Suprapubic skin (tissue), 4 donors: ENCODE data around the gene SFRP5.

Experiments used
- POLR2A ChIP-seq, 2 donors: fragments of 450-650 bp; IDR thresholded peaks; one replicate each; pipeline ENCODE4 v1.6.1; 2017; ENCODE audit warnings: antibody characterized with exemption in 2 of 2, mild to moderate bottlenecking in 2 of 2, moderate library complexity in 2 of 2
- POLR2AphosphoS5 ChIP-seq, 3 donors: sonication (generic); formaldehyde crosslinking; IDR thresholded peaks; one replicate each; pipeline ENCODE4 v1.6.1; 2017; ENCODE audit warnings: antibody characterized with exemption in 3 of 3
- TF ChIP-seq, protein P1 (sequence below), 2 donors: fragments of 200-600 bp in 1 of 2; fragments of 450-650 bp in 1 of 2; sonication (generic) in 1 of 2; IDR thresholded peaks; one replicate each; pipeline ENCODE4 v1.5.1; 2016 to 2019; ENCODE audit warnings: antibody characterized with exemption in 2 of 2, mild to moderate bottlenecking in 1 of 2, moderate library complexity in 1 of 2

GRCh38 chr10:97781618-97782331 is 10.0 kb upstream of the SFRP5 start:
- TF ChIP-seq, protein P1, sequence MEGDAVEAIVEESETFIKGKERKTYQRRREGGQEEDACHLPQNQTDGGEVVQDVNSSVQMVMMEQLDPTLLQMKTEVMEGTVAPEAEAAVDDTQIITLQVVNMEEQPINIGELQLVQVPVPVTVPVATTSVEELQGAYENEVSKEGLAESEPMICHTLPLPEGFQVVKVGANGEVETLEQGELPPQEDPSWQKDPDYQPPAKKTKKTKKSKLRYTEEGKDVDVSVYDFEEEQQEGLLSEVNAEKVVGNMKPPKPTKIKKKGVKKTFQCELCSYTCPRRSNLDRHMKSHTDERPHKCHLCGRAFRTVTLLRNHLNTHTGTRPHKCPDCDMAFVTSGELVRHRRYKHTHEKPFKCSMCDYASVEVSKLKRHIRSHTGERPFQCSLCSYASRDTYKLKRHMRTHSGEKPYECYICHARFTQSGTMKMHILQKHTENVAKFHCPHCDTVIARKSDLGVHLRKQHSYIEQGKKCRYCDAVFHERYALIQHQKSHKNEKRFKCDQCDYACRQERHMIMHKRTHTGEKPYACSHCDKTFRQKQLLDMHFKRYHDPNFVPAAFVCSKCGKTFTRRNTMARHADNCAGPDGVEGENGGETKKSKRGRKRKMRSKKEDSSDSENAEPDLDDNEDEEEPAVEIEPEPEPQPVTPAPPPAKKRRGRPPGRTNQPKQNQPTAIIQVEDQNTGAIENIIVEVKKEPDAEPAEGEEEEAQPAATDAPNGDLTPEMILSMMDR (IDR thresholded peaks at IDR 0.05): no peak
- TF ChIP-seq POLR2A (IDR thresholded peaks at IDR 0.05) (no peak), POLR2AphosphoS5 (IDR thresholded peaks at IDR 0.05) (no peak)
